ENCODE results near the gene ANP32B.

- TF ChIP-seq CTCF (IDR thresholded peaks at IDR 0.05) (no peak), POLR2A (IDR thresholded peaks at IDR 0.05) (no peak)
Observed at GRCh38 chr9:97938081-97938644, 45.0 kb upstream of the ANP32B start, which contains the start of gene HEMGN.

All from heart left ventricle (tissue), 13 donors.